Natural killer cell treated with Interleukin-12 subunit alpha and Interleukin-12 subunit beta and Interleukin-15 and Interleukin-18, amount 100 ng/mL, for 72 hours (primary cell): ENCODE results near the gene RAPSN. TPM values are rescaled to one million over a fixed set of nuclear protein-coding genes. Genes with fewer than 3 reads are reported as not detected.

Experiments used
- ATAC-seq, 2 donors: fragments of 150-1000 bp; cut with Tn5 transposase in 1 of 2; sonication (Bioruptor Pico), chemical (Tn5 transposase) in 1 of 2; 2 replicates each; pipeline ENCODE4 v1.10.0; 2021
- DNase-seq: peaks from one replicate; pipeline ENCODE4 v3.0.0; 2022; ENCODE audit warnings: low spot score
- H3K27ac Mint-ChIP-seq, 2 donors: 1 replicate in 1 of 2; 2 replicates in 1 of 2; pipeline ENCODE4 v1.8.0; 2022; ENCODE audit warnings: mixed read lengths in 2 of 2, mild to moderate bottlenecking in 1 of 2, moderate library complexity in 1 of 2
- H3K27me3 Mint-ChIP-seq, 2 donors: 1 replicate in 1 of 2; 2 replicates in 1 of 2; pipeline ENCODE4 v1.8.0; 2022; ENCODE audit warnings: mixed read lengths in 2 of 2
- H3K36me3 Mint-ChIP-seq: one replicate; pipeline ENCODE4 v1.8.0; 2022; ENCODE audit warnings: mixed read lengths
- H3K4me1 Mint-ChIP-seq, 2 donors: 1 replicate in 1 of 2; 2 replicates in 1 of 2; pipeline ENCODE4 v1.8.0; 2022; ENCODE audit warnings: low read depth in 2 of 2, mixed read lengths in 2 of 2, mild to moderate bottlenecking in 1 of 2
- H3K4me3 Mint-ChIP-seq: one replicate; pipeline ENCODE4 v1.8.0; 2022; ENCODE audit warnings: mixed read lengths
- H3K9me3 Mint-ChIP-seq: 2 replicates; pipeline ENCODE4 v1.8.0; 2022; ENCODE audit warnings: mixed read lengths
- total RNA-seq, 2 donors: library from RNA; stranded (reverse); gene quantifications; one replicate each; pipeline ENCODE4 v1.2.3, GENCODE V29; 2022

Gene RAPSN
- total RNA-seq, 2 donors from 2014 or later: 1.8 to 4.0 TPM

- H3K36me3 Mint-ChIP-seq: no peaks in the 10 kb centered on the region
- no peak for ATAC-seq
- no peaks in the 10 kb centered on the region for H3K27me3 Mint-ChIP-seq
- DNase-seq: no peak
- no peak overlapping the region for H3K4me3 Mint-ChIP-seq
- H3K27ac Mint-ChIP-seq: peak overlapping the region; percentile 54 to 85
- H3K4me1 Mint-ChIP-seq: peaks cover 34 to 58% of the 10 kb centered on the region in 2 donors
- H3K9me3 Mint-ChIP-seq: no peaks in the 10 kb centered on the region
Observed at GRCh38 chr11:47390422-47390760, 58.5 kb downstream of the RAPSN start.

- Mint-ChIP-seq H3K27ac (peak overlapping the region; percentile 54 to 85), H3K4me1 (peaks cover 34 to 57% of the 10 kb centered on the region in 2 donors), H3K9me3 (no peaks in the 10 kb centered on the region), H3K27me3 (no peaks in the 10 kb centered on the region), H3K36me3 (no peaks in the 10 kb centered on the region), H3K4me3 (peak overlapping the region; percentile 56)
- DNase-seq: no peak
- peak; percentile 51 to 56 for ATAC-seq
Observed at GRCh38 chr11:47389577-47390421, 59.1 kb downstream of the RAPSN start.

GRCh38 chr11:47388697-47389576 is 60.0 kb downstream of the RAPSN start:
- H3K27ac Mint-ChIP-seq: peak overlapping the region; percentile 54 to 85
- H3K27me3 Mint-ChIP-seq: no peaks in the 10 kb centered on the region
- DNase-seq: no peak
- peak overlapping the region; percentile 56 for H3K4me3 Mint-ChIP-seq
- peaks cover 34 to 52% of the 10 kb centered on the region in 2 donors for H3K4me1 Mint-ChIP-seq
- no peak for ATAC-seq
- no peaks in the 10 kb centered on the region for H3K36me3 Mint-ChIP-seq
- no peaks in the 10 kb centered on the region for H3K9me3 Mint-ChIP-seq

- H3K4me3 Mint-ChIP-seq: no peak overlapping the region
- H3K36me3 Mint-ChIP-seq: no peaks in the 10 kb centered on the region
- H3K27me3 Mint-ChIP-seq: no peaks in the 10 kb centered on the region
- H3K9me3 Mint-ChIP-seq: no peaks in the 10 kb centered on the region
- no peak overlapping the region for H3K27ac Mint-ChIP-seq
- peaks cover 34 to 46% of the 10 kb centered on the region in 2 donors for H3K4me1 Mint-ChIP-seq
- no peak for DNase-seq
- ATAC-seq: peak; percentile 32 to 43
Observed at GRCh38 chr11:47387944-47388696, 60.8 kb downstream of the RAPSN start.

Other genes with a start within 250 kb of the RAPSN start
- gene DDB2, start 234.2 kb downstream of the RAPSN start, total RNA-seq: 10 to 100 TPM; 47.9 to 71.7 TPM
- gene ACP2, start 200.3 kb downstream of the RAPSN start, total RNA-seq: 10 to 100 TPM; 27.3 to 33.3 TPM
- gene NR1H3, start 191.1 kb downstream of the RAPSN start, total RNA-seq: 1 to 10 TPM; 6.3 to 8.9 TPM
- 100 to 1,000 TPM in 1 of 2 donors, 10 to 100 TPM in 1; 94.1 to 120 TPM for gene MADD, start 179.0 kb downstream of the RAPSN start, total RNA-seq
- gene MYBPC3, start 96.4 kb downstream of the RAPSN start, total RNA-seq: not detected
- 1 to 10 TPM; 2.0 to 2.5 TPM for gene SPI1, start 70.6 kb downstream of the RAPSN start, total RNA-seq
- gene SLC39A13, start 40.5 kb downstream of the RAPSN start, total RNA-seq: 10 to 100 TPM; 20.9 to 31.3 TPM
- gene PSMC3, start 22.7 kb downstream of the RAPSN start, total RNA-seq: 100 to 1,000 TPM; 175 to 216 TPM
- gene CELF1, start 104.0 kb upstream of the RAPSN start, total RNA-seq: 100 to 1,000 TPM; 165 to 230 TPM
- gene PTPMT1, start 116.5 kb upstream of the RAPSN start, total RNA-seq: 10 to 100 TPM; 33.1 to 57.4 TPM
- gene KBTBD4, start 129.8 kb upstream of the RAPSN start, total RNA-seq: 10 to 100 TPM; 13.2 to 19.7 TPM
- gene NDUFS3, start 129.9 kb upstream of the RAPSN start, total RNA-seq: 100 to 1,000 TPM; 101 to 145 TPM
- under 1 TPM; 0.31 to 0.62 TPM for gene FAM180B, start 137.5 kb upstream of the RAPSN start, total RNA-seq
- not detected for gene C1QTNF4, start 145.3 kb upstream of the RAPSN start, total RNA-seq
- 100 to 1,000 TPM; 102 to 124 TPM for gene MTCH2, start 193.4 kb upstream of the RAPSN start, total RNA-seq